Effector CD4-positive, alpha-beta T cell (primary cell): ENCODE data around the gene MYH8. TPM values are rescaled to one million over a fixed set of nuclear protein-coding genes. Genes with fewer than 3 reads are reported as not detected.

Experiments
- DNase-seq: peaks from one replicate; pipeline ENCODE4 v3.0.0-alpha.2; 2020
- total RNA-seq: gene quantifications from one replicate; lab custom pipeline; 2026; lab: John Stamatoyannopoulos, UW

Gene MYH8
- not detected for total RNA-seq

GRCh38 chr17:10421900-10422542, at the start of gene MYH8:
Gene MYH8 (minus strand): TSS chr17:10421950. CDS start chr17:10420227, 1,723 bp downstream.
- DNase-seq = no peak

- DNase-seq = no peak
Observed at GRCh38 chr17:10469459-10469858, 47.7 kb upstream of the MYH8 start, which contains the start of gene MYH4. Gene MYH4 (minus strand): TSS chr17:10469559. CDS start chr17:10466745, 2,814 bp downstream.

- no peak for DNase-seq
Observed at GRCh38 chr17:10463402-10463801, 41.7 kb upstream of the MYH8 start.

- no peak for DNase-seq
Observed at GRCh38 chr17:10460062-10460461, 38.3 kb upstream of the MYH8 start.

GRCh38 chr17:10458701-10459100, 37.0 kb upstream of the MYH8 start:
- no peak for DNase-seq

GRCh38 chr17:10457952-10458351, 36.2 kb upstream of the MYH8 start:
- no peak for DNase-seq

- no peak for DNase-seq
Observed at GRCh38 chr17:10447026-10447931, 25.5 kb upstream of the MYH8 start.

- no peak for DNase-seq
Observed at GRCh38 chr17:10439816-10440215, 18.1 kb upstream of the MYH8 start.

GRCh38 chr17:10435096-10435495, 13.3 kb upstream of the MYH8 start:
- no peak for DNase-seq

- DNase-seq = no peak
Observed at GRCh38 chr17:10429421-10430045, 7.8 kb upstream of the MYH8 start.

GRCh38 chr17:10428781-10429180, 7.0 kb upstream of the MYH8 start:
- no peak for DNase-seq

- no peak for DNase-seq
Observed at GRCh38 chr17:10421211-10421610, 539 bp downstream of the MYH8 start.

- no peak for DNase-seq
Observed at GRCh38 chr17:10420811-10421210, 939 bp downstream of the MYH8 start.

- DNase-seq = no peak
Observed at GRCh38 chr17:10417431-10417830, 4.3 kb downstream of the MYH8 start.

GRCh38 chr17:10415161-10415560, 6.6 kb downstream of the MYH8 start:
- no peak for DNase-seq

- no peak for DNase-seq
Observed at GRCh38 chr17:10403589-10403988, 18.2 kb downstream of the MYH8 start.

GRCh38 chr17:10398352-10398751, 23.4 kb downstream of the MYH8 start:
- no peak for DNase-seq

GRCh38 chr17:10396524-10397163, 25.1 kb downstream of the MYH8 start:
- no peak for DNase-seq

- no peak for DNase-seq
Observed at GRCh38 chr17:10394201-10394887, 27.4 kb downstream of the MYH8 start.

- no peak for DNase-seq
Observed at GRCh38 chr17:10392880-10393279, 28.9 kb downstream of the MYH8 start.

GRCh38 chr17:10385871-10386270, 35.9 kb downstream of the MYH8 start:
- no peak for DNase-seq

- no peak for DNase-seq
Observed at GRCh38 chr17:10384175-10384574, 37.6 kb downstream of the MYH8 start.
